SU-DHL-6 (cell line): ENCODE results near the gene TRIM42.

Source experiments
- H2AFZ ChIP-seq: fragments of 200-600 bp; sonication (generic); 2 replicates; pipeline ENCODE4 v1.6.1; 2014; ENCODE audit warnings: low read depth, mild to moderate bottlenecking, moderate library complexity, mixed read lengths, antibody characterized with exemption, low read length; ENCODE audit not compliant: severe bottlenecking
- H3F3A ChIP-seq: fragments of 200-600 bp; shearing (Covaris generic); 2 replicates; pipeline ENCODE4 v1.6.0; 2016; ENCODE audit warnings: antibody characterized with exemption, mild to moderate bottlenecking; ENCODE audit not compliant: insufficient read depth
- H3K27ac ChIP-seq: fragments of 200-600 bp; sonication (generic); 2 replicates; pipeline ENCODE4 v1.5.1; 2016; ENCODE audit warnings: low read depth, mild to moderate bottlenecking, low read length, moderate library complexity, mixed read lengths
- H3K27me3 ChIP-seq: fragments of 200-600 bp; sonication (generic), shearing (Covaris generic); 2 replicates; pipeline ENCODE4 v1.6.0; 2014; ENCODE audit warnings: mild to moderate bottlenecking, low read length
- H3K36me3 ChIP-seq: fragments of 200-600 bp; sonication (generic); 2 replicates; pipeline ENCODE4 v1.6.1; 2014; ENCODE audit warnings: mild to moderate bottlenecking, low read length, mixed read lengths
- H3K4me2 ChIP-seq: fragments of 300-600, 200-600 bp; shearing (Covaris generic), sonication (generic); 2 replicates; pipeline ENCODE4 v1.6.0; 2014; ENCODE audit warnings: low read length, low read depth, mild to moderate bottlenecking; ENCODE audit not compliant: poor library complexity, severe bottlenecking
- H3K4me3 ChIP-seq: fragments of 200-600 bp; sonication (generic); 2 replicates; pipeline ENCODE4 v1.5.1; 2014; ENCODE audit warnings: antibody characterized with exemption, low read length, mild to moderate bottlenecking, mixed read lengths; ENCODE audit not compliant: insufficient read depth, poor library complexity, severe bottlenecking
- H3K79me2 ChIP-seq: fragments of 200-600 bp; sonication (generic); 2 replicates; pipeline ENCODE4 v1.6.1; 2014; ENCODE audit warnings: mild to moderate bottlenecking, low read length, moderate library complexity; ENCODE audit not compliant: insufficient read depth
- H3K9ac ChIP-seq: fragments of 200-600 bp; sonication (generic); 2 replicates; pipeline ENCODE4 v1.7.0; 2014; ENCODE audit warnings: mild to moderate bottlenecking, low read length
- H3K9me2 ChIP-seq: fragments of 200-600 bp; sonication (generic); replicated peaks from 2 replicates; pipeline ENCODE4 v1.6.1; 2014; ENCODE audit warnings: low read length; ENCODE audit not compliant: insufficient read depth
- H3K9me3 ChIP-seq: fragments of 200-600 bp; sonication (generic); 2 replicates; pipeline ENCODE4 v1.6.1; 2014; ENCODE audit warnings: low read length, mixed read lengths; ENCODE audit not compliant: insufficient read depth
- H4K20me1 ChIP-seq: fragments of 200-600 bp; sonication (generic); 2 replicates; pipeline ENCODE4 v1.6.1; 2014; ENCODE audit warnings: low read depth, mild to moderate bottlenecking, antibody characterized with exemption, low read length, moderate library complexity, mixed read lengths
- EZH2phosphoT487 ChIP-seq: fragments of 200-600 bp; sonication (generic), shearing (Covaris generic); conservative IDR thresholded peaks from 2 replicates; pipeline ENCODE4 v1.6.1; 2018; ENCODE audit warnings: mild to moderate bottlenecking, antibody characterized with exemption, low read length, moderate library complexity, mixed read lengths
- TF ChIP-seq, protein P1 (sequence below): fragments of 200-600 bp; sonication (generic); IDR thresholded peaks from one replicate; pipeline ENCODE4 v1.5.1; 2017; ENCODE audit warnings: antibody characterized with exemption, mild to moderate bottlenecking, low read length, moderate library complexity; ENCODE audit not compliant: insufficient read depth, poor library complexity, severe bottlenecking

TRIM42 gene

DNA sequence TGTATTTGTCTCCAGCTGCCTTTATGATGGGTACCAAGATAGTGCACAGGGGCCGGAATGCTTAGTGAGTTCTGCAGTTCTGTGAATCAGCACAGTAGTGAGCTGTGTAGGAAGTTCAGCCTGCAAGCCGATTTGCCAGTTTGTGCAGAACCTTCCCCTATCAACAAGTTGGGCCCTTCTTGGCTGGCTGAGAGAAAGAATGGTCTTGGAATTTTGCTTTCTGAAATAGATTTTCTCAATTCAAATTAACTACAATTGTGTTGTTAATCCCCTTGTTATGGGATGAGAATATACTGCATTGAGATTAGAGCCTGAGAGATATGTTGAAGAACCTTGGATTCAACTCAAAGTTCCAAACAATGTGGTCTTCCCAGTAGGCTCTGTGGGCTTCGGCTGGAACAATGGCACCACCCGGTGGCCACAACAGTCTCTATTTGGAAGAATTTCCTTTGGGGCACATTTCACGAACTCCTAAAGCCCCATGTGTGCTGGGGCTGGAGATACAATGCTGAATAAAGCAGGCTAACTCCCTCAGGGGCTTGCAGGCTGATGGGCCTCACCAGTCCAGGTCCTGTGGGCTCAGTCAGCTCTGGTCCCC, 59.1 kb downstream of the TRIM42 start:
- TF ChIP-seq, protein P1, sequence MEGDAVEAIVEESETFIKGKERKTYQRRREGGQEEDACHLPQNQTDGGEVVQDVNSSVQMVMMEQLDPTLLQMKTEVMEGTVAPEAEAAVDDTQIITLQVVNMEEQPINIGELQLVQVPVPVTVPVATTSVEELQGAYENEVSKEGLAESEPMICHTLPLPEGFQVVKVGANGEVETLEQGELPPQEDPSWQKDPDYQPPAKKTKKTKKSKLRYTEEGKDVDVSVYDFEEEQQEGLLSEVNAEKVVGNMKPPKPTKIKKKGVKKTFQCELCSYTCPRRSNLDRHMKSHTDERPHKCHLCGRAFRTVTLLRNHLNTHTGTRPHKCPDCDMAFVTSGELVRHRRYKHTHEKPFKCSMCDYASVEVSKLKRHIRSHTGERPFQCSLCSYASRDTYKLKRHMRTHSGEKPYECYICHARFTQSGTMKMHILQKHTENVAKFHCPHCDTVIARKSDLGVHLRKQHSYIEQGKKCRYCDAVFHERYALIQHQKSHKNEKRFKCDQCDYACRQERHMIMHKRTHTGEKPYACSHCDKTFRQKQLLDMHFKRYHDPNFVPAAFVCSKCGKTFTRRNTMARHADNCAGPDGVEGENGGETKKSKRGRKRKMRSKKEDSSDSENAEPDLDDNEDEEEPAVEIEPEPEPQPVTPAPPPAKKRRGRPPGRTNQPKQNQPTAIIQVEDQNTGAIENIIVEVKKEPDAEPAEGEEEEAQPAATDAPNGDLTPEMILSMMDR: no peak
- TF ChIP-seq EZH2phosphoT487: no peak
- H4K20me1 ChIP-seq: no peaks in the 10 kb centered on the region
- no peak overlapping the region for H3K4me2 ChIP-seq
- H3K9me3 ChIP-seq: no peaks in the 10 kb centered on the region
- no peaks in the 10 kb centered on the region for H3K36me3 ChIP-seq
- H3K9ac ChIP-seq: no peak overlapping the region
- H3K4me3 ChIP-seq: no peak overlapping the region
- no peaks in the 10 kb centered on the region for H3K79me2 ChIP-seq
- no peak overlapping the region for H3K27ac ChIP-seq
- no peaks in the 10 kb centered on the region for H3K27me3 ChIP-seq
- H2AFZ ChIP-seq: no peak overlapping the region
- no peaks in the 10 kb centered on the region for H3F3A ChIP-seq
- no peaks in the 10 kb centered on the region for H3K9me2 ChIP-seq

DNA sequence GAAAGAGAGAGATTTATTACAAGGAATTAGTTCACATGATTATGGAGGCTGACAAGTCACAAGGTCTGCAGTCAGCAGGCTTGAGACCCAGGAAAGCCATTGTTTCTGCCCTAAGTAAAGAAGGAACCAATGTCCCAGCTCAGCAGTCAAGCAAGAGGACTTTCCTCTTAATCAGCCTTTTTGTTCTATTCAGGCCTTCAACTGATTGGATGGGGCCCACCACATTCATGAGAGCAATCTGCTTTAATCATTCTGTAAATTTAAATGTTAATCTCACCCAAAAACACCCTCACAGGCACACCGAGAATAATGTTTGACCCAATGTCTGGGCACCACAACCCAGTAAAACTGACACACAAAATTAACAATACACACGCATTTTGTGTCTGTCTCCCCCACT, 64.3 kb downstream of the TRIM42 start:
- Histone ChIP-seq H3K9me2 (no peaks in the 10 kb centered on the region), H3K79me2 (no peaks in the 10 kb centered on the region), H2AFZ (no peak overlapping the region), H4K20me1 (no peaks in the 10 kb centered on the region), H3F3A (no peaks in the 10 kb centered on the region), H3K9me3 (no peaks in the 10 kb centered on the region), H3K9ac (no peak overlapping the region), H3K4me2 (no peak overlapping the region), H3K27ac (no peak overlapping the region), H3K27me3 (no peaks in the 10 kb centered on the region), H3K36me3 (no peaks in the 10 kb centered on the region), H3K4me3 (no peak overlapping the region)
- no peak for TF ChIP-seq EZH2phosphoT487
- TF ChIP-seq, protein P1: no peak

DNA sequence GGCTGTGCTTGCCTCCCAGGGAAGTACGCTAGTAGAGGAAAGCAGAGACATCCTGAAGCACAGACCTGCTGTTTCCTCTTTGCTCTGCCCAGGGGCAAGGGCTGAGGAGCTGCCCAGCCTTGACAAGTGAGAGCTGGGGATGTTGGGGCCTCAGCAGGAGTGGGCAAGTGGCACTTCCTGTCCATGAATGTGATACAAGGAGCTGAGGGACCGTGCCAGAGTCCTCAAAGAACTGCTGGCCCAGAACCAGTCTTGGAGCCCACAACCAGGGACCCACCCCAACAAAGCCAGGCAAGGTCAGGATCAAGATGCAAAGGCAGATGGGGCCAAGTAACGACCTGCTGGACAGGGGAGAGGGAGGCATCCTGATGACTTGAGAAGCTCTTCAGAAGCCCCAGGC, 70.3 kb downstream of the TRIM42 start:
- no peaks in the 10 kb centered on the region for H4K20me1 ChIP-seq
- TF ChIP-seq, protein P1: no peak
- no peak for TF ChIP-seq EZH2phosphoT487
- H3K79me2 ChIP-seq: no peaks in the 10 kb centered on the region
- no peak overlapping the region for H3K9ac ChIP-seq
- no peak overlapping the region for H2AFZ ChIP-seq
- H3K9me2 ChIP-seq: no peaks in the 10 kb centered on the region
- H3F3A ChIP-seq: no peaks in the 10 kb centered on the region
- H3K36me3 ChIP-seq: no peaks in the 10 kb centered on the region
- no peak overlapping the region for H3K4me3 ChIP-seq
- H3K27me3 ChIP-seq: no peaks in the 10 kb centered on the region
- H3K4me2 ChIP-seq: no peak overlapping the region
- H3K9me3 ChIP-seq: no peaks in the 10 kb centered on the region
- no peak overlapping the region for H3K27ac ChIP-seq

DNA sequence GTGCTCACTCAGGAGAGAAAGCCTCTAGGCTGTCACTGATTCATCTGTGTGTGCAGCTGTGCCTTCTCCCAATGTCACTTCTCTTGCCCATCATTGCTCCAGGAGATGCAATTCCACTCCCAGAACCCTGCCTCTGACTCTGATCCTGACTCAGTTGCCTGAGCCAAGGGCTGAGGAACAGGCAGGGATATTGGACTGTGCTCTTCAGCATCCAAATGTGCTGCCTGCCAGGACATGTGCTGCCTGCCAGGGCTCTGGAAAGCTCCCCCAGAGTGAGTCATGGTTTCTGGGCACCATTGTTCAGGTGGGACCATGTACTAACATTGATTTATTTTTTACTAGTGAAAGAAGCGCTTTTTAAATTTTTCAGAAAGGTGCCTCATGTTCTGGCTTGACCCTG, 71.0 kb downstream of the TRIM42 start:
- Histone ChIP-seq H3K9me2 (no peaks in the 10 kb centered on the region), H3K9me3 (no peaks in the 10 kb centered on the region), H3F3A (no peaks in the 10 kb centered on the region), H3K27ac (no peak overlapping the region), H3K4me3 (no peak overlapping the region), H4K20me1 (no peaks in the 10 kb centered on the region), H2AFZ (no peak overlapping the region), H3K9ac (no peak overlapping the region), H3K36me3 (no peaks in the 10 kb centered on the region), H3K4me2 (no peak overlapping the region), H3K79me2 (no peaks in the 10 kb centered on the region), H3K27me3 (no peaks in the 10 kb centered on the region)
- TF ChIP-seq EZH2phosphoT487: no peak
- TF ChIP-seq, protein P1: no peak
